Spinal cord (tissue), 10 donors: ENCODE results near the gene NPNT. TPM values are rescaled to one million over a fixed set of nuclear protein-coding genes. Genes with fewer than 3 reads are reported as not detected.
A peak's percentile ranks its signal among the peaks of the same experiment; 100 is the strongest.

Experiments used
- DNase-seq, 6 donors: peaks; one replicate each; pipeline versions ENCODE4 v3.0.0 to v3.0.0-alpha.2; 2013 to 2015; ENCODE audit warnings: low spot score in 6 of 6, low read depth in 4 of 6
- H3K27ac ChIP-seq: one replicate; pipeline ENCODE4 v1.5.1; 2013; ENCODE audit warnings: low read depth, low read length, control low read depth
- H3K27me3 ChIP-seq: one replicate; pipeline ENCODE4 v1.6.1; 2013; ENCODE audit warnings: low read length; ENCODE audit not compliant: control insufficient read depth, insufficient read depth
- H3K36me3 ChIP-seq: one replicate; pipeline ENCODE4 v1.6.1; 2013; ENCODE audit warnings: low read length; ENCODE audit not compliant: control insufficient read depth, insufficient read depth
- H3K4me1 ChIP-seq: one replicate; pipeline ENCODE4 v1.6.1; 2013; ENCODE audit warnings: low read length; ENCODE audit not compliant: control insufficient read depth, insufficient read depth
- H3K4me3 ChIP-seq: one replicate; pipeline ENCODE4 v1.5.1; 2013; ENCODE audit warnings: low read depth, low read length, control low read depth
- H3K9me3 ChIP-seq: one replicate; pipeline ENCODE4 v1.6.1; 2013; ENCODE audit warnings: low read length; ENCODE audit not compliant: control insufficient read depth, insufficient read depth
- WGBS: methylation state at CpG from one replicate; pipeline ENCODE4 v1.1.5; 2013; ENCODE audit warnings: missing lambda C conversion rate; ENCODE audit not compliant: insufficient coverage; 5-methylcytosine and 5-hydroxymethylcytosine counted together
- polyA plus RNA-seq, 2 donors: library from polyadenylated mRNA; unstranded; fragments of 120-200 nt; gene quantifications; one replicate each; pipeline ENCODE4 v1.2.1, GENCODE V29; 2013; ENCODE audit not compliant: insufficient read length in 2 of 2
- total RNA-seq, 2 donors: library from RNA; depleted of rRNA in 1 of 2; stranded (reverse); fragments of 120-200 nt in 1 of 2; fragments of >200 nt in 1 of 2; gene quantifications; one replicate each; pipeline versions ENCODE4 v1.2.3 to v1.2.4, GENCODE V29; 2013 to 2014
- donor health status: healthy.

The NPNT gene
- total and polyA plus RNA-seq, 4 donors, result 9.6 to 95.3 (median 23.0) TPM

DNA sequence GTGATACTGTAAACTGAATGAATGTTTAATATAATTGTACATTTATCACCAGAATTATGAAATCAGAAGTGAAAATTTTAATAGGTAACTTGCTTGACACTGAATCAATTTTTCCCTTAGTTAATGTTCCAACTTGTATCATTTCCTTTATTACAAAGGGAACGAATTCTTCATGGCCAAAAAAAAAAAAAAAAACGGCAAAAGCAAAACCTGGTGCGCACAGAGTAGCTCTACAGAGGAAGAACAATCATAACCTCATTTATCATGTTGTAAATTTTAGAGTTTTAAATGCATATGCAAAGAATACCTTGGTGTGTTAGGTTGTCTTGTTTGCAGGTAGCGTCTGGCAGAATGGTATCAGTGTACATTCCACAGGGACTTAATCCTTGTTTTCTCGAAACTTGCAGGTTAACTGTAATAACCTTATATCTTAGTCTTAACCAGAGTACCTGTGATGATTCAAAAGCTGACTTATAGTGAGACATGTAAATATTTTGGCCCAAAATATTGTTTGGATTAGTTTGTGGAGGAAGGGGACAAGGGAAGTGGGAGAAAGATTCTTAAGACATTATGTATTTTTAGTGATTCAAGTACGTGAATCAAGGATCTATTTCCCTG is 70.0 kb downstream of the NPNT start:
- DNase-seq, result no peak
- H3K9me3 ChIP-seq, result no peaks in the 10 kb centered on the region
- H3K4me1 ChIP-seq, result no peaks in the 10 kb centered on the region
- WGBS, result no CpG with 5 or more reads among the region's 6 CpGs
- no peak overlapping the region for H3K4me3 ChIP-seq
- no peak overlapping the region for H3K27ac ChIP-seq
- H3K36me3 ChIP-seq, result no peaks in the 10 kb centered on the region
- no peaks in the 10 kb centered on the region for H3K27me3 ChIP-seq

DNA sequence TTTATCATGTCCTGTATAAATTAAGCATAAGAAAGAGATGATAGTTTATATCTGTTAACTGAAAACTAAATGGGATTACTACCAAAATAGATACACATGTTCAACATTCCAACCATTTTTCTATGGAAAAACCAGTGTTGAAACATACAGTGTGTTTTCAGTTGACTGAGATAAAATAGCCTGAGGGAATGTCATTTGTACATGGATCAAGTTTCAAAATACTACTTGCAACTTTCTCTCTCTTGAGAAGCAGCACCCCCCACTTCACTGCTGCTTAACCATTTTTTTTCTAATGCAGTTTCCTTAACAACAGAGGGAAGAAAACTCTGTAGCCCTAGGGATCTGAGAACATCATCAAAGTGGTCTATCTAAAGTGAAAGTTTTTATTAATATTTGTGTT is 70.8 kb downstream of the NPNT start:
- H3K27ac ChIP-seq, result no peak overlapping the region
- no peak overlapping the region for H3K4me3 ChIP-seq
- H3K9me3 ChIP-seq, result no peaks in the 10 kb centered on the region
- H3K4me1 ChIP-seq, result no peaks in the 10 kb centered on the region
- DNase-seq, result no peak
- no peaks in the 10 kb centered on the region for H3K36me3 ChIP-seq
- no peaks in the 10 kb centered on the region for H3K27me3 ChIP-seq

DNA sequence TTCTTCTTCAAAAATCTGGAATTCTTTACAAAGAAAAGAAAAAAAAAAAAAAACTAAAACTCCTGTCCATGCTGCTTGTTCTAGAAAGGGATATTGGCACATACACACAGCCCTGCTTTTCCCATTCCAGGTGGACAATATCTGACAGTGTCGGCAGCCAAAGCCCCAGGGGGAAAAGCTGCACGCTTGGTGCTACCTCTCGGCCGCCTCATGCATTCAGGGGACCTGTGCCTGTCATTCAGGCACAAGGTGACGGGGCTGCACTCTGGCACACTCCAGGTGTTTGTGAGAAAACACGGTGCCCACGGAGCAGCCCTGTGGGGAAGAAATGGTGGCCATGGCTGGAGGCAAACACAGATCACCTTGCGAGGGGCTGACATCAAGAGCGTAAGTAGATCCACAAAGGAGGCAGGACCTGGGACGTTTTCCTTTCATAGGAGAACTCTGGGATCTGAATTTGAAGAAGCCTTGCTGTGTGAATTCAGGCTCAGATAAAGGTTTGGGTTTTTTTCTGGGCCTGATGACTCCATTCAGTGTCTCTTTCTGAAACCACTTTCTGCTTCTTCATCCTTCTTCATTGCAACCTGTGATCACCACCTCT is 71.9 kb downstream of the NPNT start:
- Histone ChIP-seq H3K9me3 (no peaks in the 10 kb centered on the region), H3K4me3 (no peak overlapping the region), H3K36me3 (no peaks in the 10 kb centered on the region), H3K27me3 (no peaks in the 10 kb centered on the region), H3K27ac (no peak overlapping the region), H3K4me1 (no peaks in the 10 kb centered on the region)
- no peak for DNase-seq
- WGBS, result 62% methylated on average over 10 of the region's 10 CpGs

DNA sequence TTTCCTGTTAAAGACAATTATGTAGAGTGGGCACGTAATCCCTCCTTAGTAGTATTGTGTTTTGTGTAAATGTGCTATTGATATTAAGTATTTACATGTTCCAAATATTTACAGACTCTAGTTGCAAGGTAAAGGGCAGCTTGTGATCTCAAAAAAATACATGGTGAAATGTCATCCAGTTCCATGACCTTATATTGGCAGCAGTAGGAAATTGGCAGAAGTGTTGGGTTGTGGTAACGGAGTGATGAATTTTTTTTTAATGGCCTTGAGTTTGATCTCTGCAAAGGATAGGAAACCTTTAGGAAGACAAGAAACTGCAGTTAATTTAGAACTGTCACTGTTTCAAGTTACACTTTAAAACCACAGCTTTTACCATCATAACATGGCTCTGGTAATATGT is 74.3 kb downstream of the NPNT start:
- H3K9me3 ChIP-seq, result no peaks in the 10 kb centered on the region
- no peaks in the 10 kb centered on the region for H3K4me1 ChIP-seq
- no peak for DNase-seq
- no peaks in the 10 kb centered on the region for H3K27me3 ChIP-seq
- no CpG with 5 or more reads among the region's 2 CpGs for WGBS
- no peak overlapping the region for H3K4me3 ChIP-seq
- no peak overlapping the region for H3K27ac ChIP-seq
- no peaks in the 10 kb centered on the region for H3K36me3 ChIP-seq

DNA sequence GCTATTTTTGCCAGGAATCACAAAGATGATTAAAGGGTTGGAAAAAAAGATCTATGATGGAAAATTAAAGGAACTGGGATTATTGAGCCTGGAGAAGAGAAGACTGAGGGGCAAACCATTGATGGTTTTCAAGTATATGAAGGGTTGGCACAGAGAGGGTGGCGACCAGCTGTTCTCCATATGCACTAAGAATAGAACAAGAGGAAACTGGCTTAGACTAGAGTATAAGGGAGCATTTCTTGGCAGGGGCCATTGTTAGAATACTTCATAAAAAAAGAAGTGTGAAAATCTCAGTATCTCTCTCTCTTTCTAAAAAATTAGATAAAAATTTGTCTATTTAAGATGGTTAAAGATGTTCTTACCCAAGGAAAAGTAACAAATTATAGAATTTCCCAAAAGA is 75.1 kb downstream of the NPNT start:
- no peaks in the 10 kb centered on the region for H3K27me3 ChIP-seq
- no CpG with 5 or more reads among the region's 1 CpG for WGBS
- H3K36me3 ChIP-seq, result no peaks in the 10 kb centered on the region
- no peak overlapping the region for H3K27ac ChIP-seq
- no peaks in the 10 kb centered on the region for H3K4me1 ChIP-seq
- H3K4me3 ChIP-seq, result no peak overlapping the region
- no peaks in the 10 kb centered on the region for H3K9me3 ChIP-seq
- DNase-seq, result peak in 1 of 6 donors; percentile 69

DNA sequence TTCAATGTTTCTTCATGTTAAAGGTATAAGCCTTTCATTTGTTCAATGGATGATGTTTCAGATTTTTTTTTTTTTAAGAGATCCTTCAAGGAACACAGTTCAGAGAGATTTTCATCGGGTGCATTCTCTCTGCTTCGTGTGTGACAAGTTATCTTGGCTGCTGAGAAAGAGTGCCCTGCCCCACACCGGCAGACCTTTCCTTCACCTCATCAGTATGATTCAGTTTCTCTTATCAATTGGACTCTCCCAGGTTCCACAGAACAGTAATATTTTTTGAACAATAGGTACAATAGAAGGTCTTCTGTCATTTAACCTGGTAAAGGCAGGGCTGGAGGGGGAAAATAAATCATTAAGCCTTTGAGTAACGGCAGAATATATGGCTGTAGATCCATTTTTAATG is 75.8 kb downstream of the NPNT start:
- no peaks in the 10 kb centered on the region for H3K4me1 ChIP-seq
- no peak overlapping the region for H3K27ac ChIP-seq
- H3K4me3 ChIP-seq, result no peak overlapping the region
- no peaks in the 10 kb centered on the region for H3K9me3 ChIP-seq
- peak in 1 of 6 donors; percentile 14 for DNase-seq
- H3K27me3 ChIP-seq, result no peaks in the 10 kb centered on the region
- no peaks in the 10 kb centered on the region for H3K36me3 ChIP-seq
- WGBS, result no CpG with 5 or more reads among the region's 4 CpGs

DNA sequence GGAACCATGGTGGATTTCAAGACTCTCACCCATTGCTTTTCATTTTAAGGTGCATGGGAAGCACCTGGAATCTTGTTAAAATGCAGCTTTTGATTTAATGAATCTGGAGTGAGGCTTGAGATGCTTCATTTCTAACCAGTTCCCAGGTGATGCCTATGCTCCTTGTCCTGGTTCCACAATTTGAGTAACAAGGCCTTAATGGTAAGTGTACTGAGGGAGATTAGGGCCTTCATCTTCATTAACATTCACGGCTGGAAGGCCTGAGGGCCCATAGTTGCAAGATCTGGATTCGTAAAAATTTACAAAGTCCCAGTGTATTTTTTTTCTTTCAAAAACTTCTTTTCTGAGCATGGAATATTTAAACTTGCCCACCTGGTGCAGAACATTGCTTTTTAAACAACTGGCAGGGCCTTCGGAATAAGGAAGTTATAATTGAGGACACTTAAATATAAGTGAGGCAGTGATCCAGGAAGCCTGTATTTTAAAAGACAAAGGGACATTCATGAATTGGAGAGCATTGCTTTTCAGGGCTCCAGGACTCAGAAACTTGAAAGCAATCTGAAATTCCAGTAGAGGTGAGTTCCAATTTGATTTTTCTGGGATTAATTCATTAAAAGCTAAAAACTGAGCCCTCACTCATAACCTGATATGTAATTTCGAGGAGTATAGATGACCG is 77.8 kb downstream of the NPNT start:
- no peak overlapping the region for H3K27ac ChIP-seq
- H3K36me3 ChIP-seq, result no peaks in the 10 kb centered on the region
- H3K4me1 ChIP-seq, result no peaks in the 10 kb centered on the region
- no peaks in the 10 kb centered on the region for H3K9me3 ChIP-seq
- H3K4me3 ChIP-seq, result no peak overlapping the region
- 77% methylated on average over 3 of the region's 5 CpGs for WGBS
- no peaks in the 10 kb centered on the region for H3K27me3 ChIP-seq
- no peak for DNase-seq

DNA sequence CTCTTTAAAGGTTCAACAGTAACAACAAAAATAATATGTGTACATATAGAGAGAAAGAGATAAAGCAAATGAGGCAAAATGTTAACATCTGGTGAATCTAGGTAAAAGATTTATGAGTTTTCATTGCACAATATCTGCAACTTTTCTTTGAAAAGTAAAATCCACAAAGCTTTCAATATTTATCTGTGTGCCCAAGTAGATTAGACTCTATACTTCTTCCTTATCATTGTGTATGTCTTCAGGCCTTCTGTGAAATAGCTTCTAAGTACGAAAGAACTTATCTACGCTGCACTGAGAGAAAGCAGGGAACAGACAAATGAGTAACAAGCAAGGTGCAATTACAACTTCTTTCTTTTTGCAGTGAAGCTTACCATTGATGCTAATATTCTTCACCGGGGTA is 81.6 kb downstream of the NPNT start:
- no peak for DNase-seq
- Histone ChIP-seq H3K4me1 (no peaks in the 10 kb centered on the region), H3K27ac (no peak overlapping the region), H3K36me3 (no peaks in the 10 kb centered on the region), H3K9me3 (no peaks in the 10 kb centered on the region), H3K27me3 (no peaks in the 10 kb centered on the region), H3K4me3 (no peak overlapping the region)
- WGBS, result no CpG with 5 or more reads among the region's 3 CpGs

DNA sequence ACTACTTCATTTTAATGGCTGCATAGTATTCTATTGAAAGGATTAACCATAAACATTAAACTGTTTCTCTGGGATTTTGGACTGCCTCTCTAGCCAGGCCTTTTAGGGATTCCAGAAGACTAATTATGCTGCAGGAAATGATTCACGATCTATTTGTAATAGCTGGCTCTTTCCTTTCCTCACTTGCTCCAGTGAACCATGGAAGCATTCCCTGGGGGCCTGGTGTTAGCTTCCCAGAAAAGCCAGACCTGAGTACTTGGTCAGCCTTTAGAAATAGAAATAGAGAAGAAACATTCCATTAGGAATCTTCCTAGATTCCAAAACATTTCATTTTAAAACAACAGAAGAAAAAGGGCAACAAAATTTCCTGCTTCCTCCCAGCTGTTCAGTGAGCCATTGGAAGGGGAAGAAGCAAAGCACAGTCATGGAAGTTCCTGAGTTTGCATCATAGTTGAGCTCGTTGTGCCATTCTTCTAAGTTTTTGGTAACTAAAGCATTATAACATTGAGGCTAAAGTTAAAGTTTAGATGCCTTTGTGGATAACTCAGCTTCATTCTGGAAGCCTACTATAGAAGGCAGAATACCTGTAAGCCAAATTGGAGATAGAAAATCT is 83.5 kb downstream of the NPNT start:
- Histone ChIP-seq H3K27ac (no peak overlapping the region), H3K9me3 (no peaks in the 10 kb centered on the region), H3K36me3 (no peaks in the 10 kb centered on the region), H3K4me1 (no peaks in the 10 kb centered on the region), H3K4me3 (no peak overlapping the region), H3K27me3 (no peaks in the 10 kb centered on the region)
- no peak for DNase-seq
- 80% methylated on average over 1 of the region's 2 CpGs for WGBS

DNA sequence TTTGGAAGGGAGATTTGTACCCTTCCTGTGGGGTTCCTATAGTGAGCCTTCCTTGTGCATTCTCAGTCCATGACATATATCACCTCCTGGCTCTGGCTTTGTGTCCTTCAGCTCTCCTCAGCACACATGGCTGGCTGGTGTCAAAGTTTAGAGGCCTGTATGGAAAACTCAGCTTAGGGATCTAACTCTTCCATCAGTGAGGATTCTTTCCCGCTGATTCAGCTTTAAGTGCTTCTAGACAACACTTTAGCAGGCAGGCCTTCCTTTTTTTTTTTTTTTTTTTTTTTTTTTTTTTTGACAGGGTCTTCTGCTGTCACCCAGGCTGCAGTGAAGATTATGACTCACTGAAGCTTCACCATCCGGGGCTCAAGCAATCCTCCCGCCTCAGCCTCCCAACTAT is 84.2 kb downstream of the NPNT start:
- Histone ChIP-seq H3K27ac (no peak overlapping the region), H3K4me3 (no peak overlapping the region), H3K9me3 (no peaks in the 10 kb centered on the region), H3K4me1 (no peaks in the 10 kb centered on the region), H3K36me3 (no peaks in the 10 kb centered on the region), H3K27me3 (no peaks in the 10 kb centered on the region)
- WGBS, result 100% methylated on average over 1 of the region's 3 CpGs
- no peak for DNase-seq
